ENCODE data around the gene GIPC1.
"Not testable (repeated sequence)": the region's sequence is repeated elsewhere in the genome, so short reads cannot be mapped to it uniquely, and the experiment has no call there.

The GIPC1 gene, protein sequence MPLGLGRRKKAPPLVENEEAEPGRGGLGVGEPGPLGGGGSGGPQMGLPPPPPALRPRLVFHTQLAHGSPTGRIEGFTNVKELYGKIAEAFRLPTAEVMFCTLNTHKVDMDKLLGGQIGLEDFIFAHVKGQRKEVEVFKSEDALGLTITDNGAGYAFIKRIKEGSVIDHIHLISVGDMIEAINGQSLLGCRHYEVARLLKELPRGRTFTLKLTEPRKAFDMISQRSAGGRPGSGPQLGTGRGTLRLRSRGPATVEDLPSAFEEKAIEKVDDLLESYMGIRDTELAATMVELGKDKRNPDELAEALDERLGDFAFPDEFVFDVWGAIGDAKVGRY

DNA sequence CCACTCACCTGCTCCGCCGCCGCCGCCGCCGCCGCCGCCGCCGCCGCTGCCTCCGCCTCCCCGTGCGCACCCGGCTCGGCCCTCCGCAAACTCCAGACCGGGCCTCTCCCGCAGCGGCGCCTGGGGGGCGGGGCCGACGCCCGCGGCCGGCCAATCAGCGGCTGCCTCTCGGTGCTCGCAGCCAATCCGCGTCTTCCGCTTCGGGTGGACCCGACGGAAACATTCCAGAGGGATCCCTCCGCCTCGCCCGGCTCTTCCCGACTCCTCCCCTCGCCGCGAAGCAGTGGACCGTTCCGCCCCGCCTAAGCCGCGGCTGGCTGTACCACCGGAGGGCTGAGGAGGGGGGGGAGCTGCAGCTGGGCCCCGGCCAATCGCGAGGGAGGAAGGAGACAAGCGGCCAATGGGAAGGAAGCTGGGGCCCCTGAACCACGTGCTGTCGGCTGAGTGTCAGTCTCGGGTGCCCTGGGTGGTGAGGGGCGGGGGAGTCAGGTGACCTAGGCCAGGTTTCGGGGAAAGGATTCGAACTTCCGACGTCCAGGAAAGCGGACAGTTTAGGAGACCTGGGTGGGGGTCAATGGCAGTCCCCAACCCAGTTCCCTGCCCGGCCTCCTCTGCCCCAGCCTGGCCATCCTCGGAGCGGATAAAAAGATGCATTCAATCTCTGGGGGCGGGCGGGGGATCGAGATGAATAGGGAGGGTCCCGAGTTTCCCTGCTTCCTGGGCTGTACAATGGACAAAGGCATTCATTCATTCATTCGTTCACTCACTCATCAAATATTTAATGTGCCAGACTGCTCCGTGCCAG is at the start of gene GIPC1:
TSS of gene GIPC1 (minus strand) at position 99 of the 805 bp plus-strand sequence. CDS start 13,151 bp downstream, outside the sequence.
- Histone ChIP-seq H3K27ac (peak within 1 kb of the TSS; percentile 35 to 79), H3K4me3 (peak within 1 kb of the TSS; percentile 85)
- DNase-seq (ENCODE audit: low spot score), result peak; percentile 98
- TF ChIP-seq, protein P1, sequence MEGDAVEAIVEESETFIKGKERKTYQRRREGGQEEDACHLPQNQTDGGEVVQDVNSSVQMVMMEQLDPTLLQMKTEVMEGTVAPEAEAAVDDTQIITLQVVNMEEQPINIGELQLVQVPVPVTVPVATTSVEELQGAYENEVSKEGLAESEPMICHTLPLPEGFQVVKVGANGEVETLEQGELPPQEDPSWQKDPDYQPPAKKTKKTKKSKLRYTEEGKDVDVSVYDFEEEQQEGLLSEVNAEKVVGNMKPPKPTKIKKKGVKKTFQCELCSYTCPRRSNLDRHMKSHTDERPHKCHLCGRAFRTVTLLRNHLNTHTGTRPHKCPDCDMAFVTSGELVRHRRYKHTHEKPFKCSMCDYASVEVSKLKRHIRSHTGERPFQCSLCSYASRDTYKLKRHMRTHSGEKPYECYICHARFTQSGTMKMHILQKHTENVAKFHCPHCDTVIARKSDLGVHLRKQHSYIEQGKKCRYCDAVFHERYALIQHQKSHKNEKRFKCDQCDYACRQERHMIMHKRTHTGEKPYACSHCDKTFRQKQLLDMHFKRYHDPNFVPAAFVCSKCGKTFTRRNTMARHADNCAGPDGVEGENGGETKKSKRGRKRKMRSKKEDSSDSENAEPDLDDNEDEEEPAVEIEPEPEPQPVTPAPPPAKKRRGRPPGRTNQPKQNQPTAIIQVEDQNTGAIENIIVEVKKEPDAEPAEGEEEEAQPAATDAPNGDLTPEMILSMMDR (IDR thresholded peaks at IDR 0.05), result no peak

DNA sequence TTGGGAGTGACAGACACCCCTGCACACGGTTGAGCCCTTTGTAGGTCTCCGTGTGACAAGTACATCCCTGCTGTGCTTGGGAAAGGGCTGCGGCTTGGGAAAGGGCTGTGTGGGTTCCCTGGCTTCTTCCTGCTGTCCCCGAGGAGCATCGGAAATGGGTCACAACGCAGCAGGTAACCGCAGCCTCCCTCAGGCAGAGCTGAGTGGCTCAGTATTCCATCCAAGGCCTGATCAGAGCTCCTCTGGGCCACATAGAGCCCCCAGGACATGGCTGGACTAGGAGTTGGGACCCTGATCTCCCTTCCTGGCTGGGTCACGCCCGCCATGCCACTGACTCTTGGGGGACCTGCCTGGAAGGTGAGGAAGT is 49.8 kb upstream of the GIPC1 start:
- no peak overlapping the region for H3K4me3 ChIP-seq
- no peak overlapping the region for H3K27ac ChIP-seq

DNA sequence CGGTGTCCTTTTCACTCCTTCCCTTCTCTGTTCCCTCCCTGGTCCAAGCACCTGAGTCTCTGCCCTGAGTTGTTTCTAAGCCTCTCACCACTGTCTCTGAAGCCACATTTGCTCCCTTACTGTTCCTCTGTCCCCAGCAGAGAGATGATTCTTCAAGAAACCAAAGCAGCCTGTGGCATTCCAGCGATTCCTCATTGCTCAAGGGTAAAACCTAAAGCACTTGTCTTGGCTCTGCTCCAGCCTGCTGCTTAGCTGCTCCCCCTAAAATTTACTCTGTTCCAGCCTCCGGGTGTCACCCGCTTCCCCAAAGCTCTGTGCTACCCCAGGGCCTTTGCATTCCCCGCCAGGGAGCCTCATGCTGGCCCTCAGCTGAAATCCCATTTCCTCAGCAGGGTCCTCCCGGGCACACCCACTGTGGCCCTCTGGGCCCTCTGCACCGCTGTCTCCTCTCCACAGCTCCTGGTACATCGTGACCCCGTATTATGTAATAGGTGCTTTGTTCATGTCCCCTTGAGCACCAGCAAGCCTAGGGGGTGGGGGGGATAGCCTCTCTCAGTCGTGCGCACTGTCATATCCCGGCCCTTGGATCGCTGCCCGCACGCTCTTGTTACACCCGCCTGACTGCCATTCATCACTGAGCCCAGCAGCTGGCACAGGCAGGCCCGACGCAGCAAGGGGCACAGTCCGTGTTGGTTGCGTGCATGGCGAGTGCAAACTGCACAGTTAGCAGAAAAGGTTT is 49.2 kb upstream of the GIPC1 start:
- no peak for DNase-seq (ENCODE audit: low spot score)
- no peak overlapping the region for H3K27ac ChIP-seq
- H3K4me3 ChIP-seq, result no peak overlapping the region
- TF ChIP-seq, protein P1 (IDR thresholded peaks at IDR 0.05), result no peak

More for the DNA sequence above, 49.8 kb upstream of the GIPC1 start:
- TF ChIP-seq, protein P1 (IDR thresholded peaks at IDR 0.05), result no peak
- DNase-seq (ENCODE audit: low spot score), result no peak

DNA sequence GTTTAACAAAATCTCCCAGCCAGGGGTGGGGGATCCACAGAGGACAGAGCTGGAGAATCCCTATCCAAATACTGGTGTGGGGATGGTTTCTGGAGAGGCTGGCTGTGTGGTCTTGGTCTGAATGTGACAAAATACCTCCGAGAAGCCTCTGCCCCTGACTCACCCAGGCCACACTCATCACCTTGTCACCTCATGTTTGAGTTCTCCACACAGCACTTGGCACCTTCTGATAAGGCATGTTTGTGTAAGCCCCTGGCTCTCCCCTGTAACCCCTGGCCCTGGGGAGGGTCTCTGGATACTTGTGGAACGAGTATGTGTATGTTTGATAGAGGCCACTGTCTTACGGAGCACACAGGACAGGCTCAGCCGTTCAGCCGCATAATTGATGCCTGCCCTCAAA is 48.1 kb upstream of the GIPC1 start:
- TF ChIP-seq, protein P1 (IDR thresholded peaks at IDR 0.05), result no peak
- DNase-seq (ENCODE audit: low spot score), result no peak
- no peak overlapping the region for H3K4me3 ChIP-seq
- H3K27ac ChIP-seq, result no peak overlapping the region

DNA sequence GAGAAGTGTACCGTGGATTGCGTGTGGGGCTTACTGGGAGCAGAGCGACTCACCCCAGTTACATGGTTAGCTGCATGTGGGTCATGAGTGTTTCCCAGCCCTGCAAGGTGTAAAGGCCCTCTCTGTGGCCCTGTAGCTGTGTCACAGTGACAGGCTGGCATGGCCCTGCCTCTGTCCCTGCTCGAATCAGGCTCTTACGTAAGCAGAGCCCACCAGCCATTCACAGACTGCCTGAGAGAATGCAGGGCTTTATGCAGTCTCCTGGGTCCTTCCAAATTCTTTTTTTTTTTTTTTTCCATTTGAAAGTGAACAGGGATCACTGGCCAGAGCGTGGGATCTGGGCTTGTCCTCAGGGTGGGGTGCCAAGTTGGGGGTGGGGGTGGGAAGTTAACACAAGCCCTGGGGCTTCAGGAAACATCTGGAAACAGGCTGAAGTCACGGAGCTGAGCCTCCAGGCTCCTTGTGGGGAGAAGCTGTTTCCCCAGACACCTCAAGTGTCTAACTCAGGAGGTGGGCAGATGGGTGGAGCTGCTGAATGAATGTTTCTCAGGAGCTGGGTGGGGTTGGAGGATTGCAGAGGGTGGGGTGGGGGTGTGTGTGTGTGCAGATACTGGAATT is 46.9 kb upstream of the GIPC1 start:
- Histone ChIP-seq H3K4me3 (no peak overlapping the region), H3K27ac (no peak overlapping the region)
- DNase-seq (ENCODE audit: low spot score), result no peak
- TF ChIP-seq, protein P1 (IDR thresholded peaks at IDR 0.05), result no peak

DNA sequence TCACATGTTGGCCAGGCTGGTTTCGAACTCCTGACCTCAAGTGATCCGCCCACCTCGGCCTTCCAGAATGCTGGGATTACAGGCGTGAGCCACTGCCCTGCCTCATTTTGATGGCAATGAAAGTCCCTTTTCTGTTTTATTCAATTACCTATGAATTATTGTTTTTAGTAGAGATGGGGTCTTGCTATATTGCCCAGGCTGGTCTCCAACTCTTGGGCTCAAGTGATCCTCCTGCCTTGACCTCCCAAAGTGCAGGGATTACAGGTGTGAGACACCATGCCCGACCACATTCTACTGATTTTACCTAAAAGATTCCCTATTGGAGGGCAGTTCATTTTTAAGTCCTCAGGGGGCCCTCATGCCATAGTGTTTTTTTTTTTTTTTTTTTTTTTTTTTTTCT is 46.1 kb upstream of the GIPC1 start:
- DNase-seq (ENCODE audit: low spot score); H3K27ac ChIP-seq; H3K4me3 ChIP-seq: not testable (repeated sequence)
